HG03039 (cell line): Measurements from ENCODE around the gene GOT1.

Experiments used
- ATAC-seq: cut with Tn5 transposase; IDR thresholded peaks from one replicate; pipeline ENCODE4 v1.9.1; 2021; ENCODE audit warnings: mild to moderate bottlenecking, moderate library complexity; ENCODE audit not compliant: unreplicated experiment

GOT1 gene

GRCh38 chr10:99396471-99396870 lies 34.0 kb downstream of the GOT1 start:
- ATAC-seq: no peak

GRCh38 chr10:99395750-99396445 lies 34.5 kb downstream of the GOT1 start:
- ATAC-seq: no peak

GRCh38 chr10:99394761-99395386 lies 35.5 kb downstream of the GOT1 start:
- ATAC-seq: no peak

- no peak for ATAC-seq
These were observed 36.2 kb downstream of the GOT1 start for GRCh38 chr10:99394256-99394655.

- no peak for ATAC-seq
These were observed 36.7 kb downstream of the GOT1 start for GRCh38 chr10:99393683-99394082.

- ATAC-seq: no peak
These were observed 37.4 kb downstream of the GOT1 start for GRCh38 chr10:99393036-99393435.

GRCh38 chr10:99391346-99391745 lies 39.1 kb downstream of the GOT1 start:
- no peak for ATAC-seq

GRCh38 chr10:99389729-99390480 lies 40.5 kb downstream of the GOT1 start:
- no peak for ATAC-seq

- ATAC-seq: no peak
These were observed 42.9 kb downstream of the GOT1 start for GRCh38 chr10:99387541-99387940.

GRCh38 chr10:99387071-99387470 lies 43.4 kb downstream of the GOT1 start:
- ATAC-seq: no peak

GRCh38 chr10:99382176-99382575 lies 48.2 kb downstream of the GOT1 start:
- ATAC-seq: no peak

- no peak for ATAC-seq
These were observed 55.0 kb downstream of the GOT1 start for GRCh38 chr10:99375426-99375825.

- ATAC-seq: no peak
These were observed 55.5 kb downstream of the GOT1 start for GRCh38 chr10:99374972-99375371.

- ATAC-seq: no peak
These were observed 55.9 kb downstream of the GOT1 start for GRCh38 chr10:99374526-99374925.

GRCh38 chr10:99372546-99373271 lies 57.7 kb downstream of the GOT1 start:
- ATAC-seq: no peak

- peak; percentile 89 for ATAC-seq
These were observed 59.4 kb downstream of the GOT1 start for GRCh38 chr10:99370993-99371392.

GRCh38 chr10:99369551-99369950 lies 60.9 kb downstream of the GOT1 start:
- no peak for ATAC-seq

GRCh38 chr10:99369126-99369525 lies 61.3 kb downstream of the GOT1 start:
- no peak for ATAC-seq

GRCh38 chr10:99368646-99369045 lies 61.8 kb downstream of the GOT1 start:
- no peak for ATAC-seq

- ATAC-seq: no peak
These were observed 63.8 kb downstream of the GOT1 start for GRCh38 chr10:99366666-99367065.

- ATAC-seq: no peak
These were observed 64.7 kb downstream of the GOT1 start for GRCh38 chr10:99365736-99366135.
